ENCODE data around the gene CENPS. TPM values are rescaled to one million over a fixed set of nuclear protein-coding genes. Genes with fewer than 3 reads are reported as not detected.
A peak's percentile ranks its signal among the peaks of the same experiment; 100 is the strongest.
"Not testable (repeated sequence)": the region's sequence is repeated elsewhere in the genome, so short reads cannot be mapped to it uniquely, and the experiment has no call there.

Gene CENPS
- total RNA-seq, 1 donor from 2014 or later, result 25.0 TPM

- TF ChIP-seq CTCF (conservative IDR thresholded peaks at IDR 0.05; ENCODE audit: low read depth, low read length), result no peak
- H3K4me3 ChIP-seq (ENCODE audit: low read depth, low read length), result no peak overlapping the region
- peak; percentile 74 for DNase-seq (ENCODE audit: low read depth)
Measured at GRCh38 chr1:10459184-10459583, 29.0 kb downstream of the CENPS start.

DNA sequence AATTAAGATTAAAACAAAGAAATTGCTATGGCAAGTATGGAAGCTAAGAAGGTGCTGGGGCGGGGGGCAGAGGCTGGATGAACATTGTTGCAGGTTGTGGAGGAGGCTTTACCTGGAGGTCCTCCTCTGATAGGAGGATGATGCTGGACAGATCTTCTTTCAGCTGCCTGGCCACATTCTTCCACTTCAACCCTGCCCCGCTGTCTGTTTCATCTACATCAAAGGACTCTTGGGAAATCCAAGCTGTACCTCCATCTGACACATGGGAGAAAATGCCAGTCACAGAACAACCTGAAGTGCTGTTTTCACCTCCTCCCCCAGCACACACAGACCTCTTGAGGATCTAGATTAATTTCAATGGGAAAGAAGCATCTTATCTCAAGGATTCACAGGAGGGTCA, 36.8 kb downstream of the CENPS start:
- no peak overlapping the region for H3K4me3 ChIP-seq (ENCODE audit: low read depth, low read length)
- no peak for TF ChIP-seq CTCF (conservative IDR thresholded peaks at IDR 0.05; ENCODE audit: low read depth, low read length)
- no peak for DNase-seq (ENCODE audit: low read depth)

DNA sequence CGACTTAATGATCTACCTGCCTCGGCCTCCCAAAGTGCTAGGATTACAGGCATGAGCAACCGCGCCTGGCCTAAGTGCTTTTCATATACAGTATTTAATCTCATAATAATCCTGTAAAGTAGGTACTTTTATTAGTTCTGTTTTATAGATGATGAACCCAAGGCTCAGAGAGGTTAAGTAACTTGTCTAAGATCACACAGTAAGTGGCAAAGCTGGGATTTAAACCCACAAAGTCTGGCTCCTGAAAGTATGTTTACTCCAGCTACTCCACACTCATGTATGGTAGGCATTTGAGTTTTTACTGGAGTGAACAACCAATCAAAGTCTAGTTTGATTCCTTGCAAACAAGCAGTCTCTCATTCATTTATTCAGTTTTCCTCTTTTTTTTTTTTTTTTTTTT, 39.8 kb downstream of the CENPS start:
- no peak for DNase-seq (ENCODE audit: low read depth)
- no peak for TF ChIP-seq CTCF (conservative IDR thresholded peaks at IDR 0.05; ENCODE audit: low read depth, low read length)
- H3K4me3 ChIP-seq (ENCODE audit: low read depth, low read length), result no peak overlapping the region

- no peak for TF ChIP-seq CTCF (conservative IDR thresholded peaks at IDR 0.05; ENCODE audit: low read depth, low read length)
- no peak for DNase-seq (ENCODE audit: low read depth)
- H3K4me3 ChIP-seq (ENCODE audit: low read depth, low read length), result peak overlapping the region; percentile 90
Measured at GRCh38 chr1:10471411-10472219, 41.4 kb downstream of the CENPS start.

- no peak for TF ChIP-seq CTCF (conservative IDR thresholded peaks at IDR 0.05; ENCODE audit: low read depth, low read length)
- DNase-seq (ENCODE audit: low read depth), result peak; percentile 79
Measured at GRCh38 chr1:10472220-10473144, 42.2 kb downstream of the CENPS start, which contains the start of gene DFFA. Gene DFFA (minus strand): TSS chr1:10472529. CDS start chr1:10472458, 71 bp downstream.

DNA sequence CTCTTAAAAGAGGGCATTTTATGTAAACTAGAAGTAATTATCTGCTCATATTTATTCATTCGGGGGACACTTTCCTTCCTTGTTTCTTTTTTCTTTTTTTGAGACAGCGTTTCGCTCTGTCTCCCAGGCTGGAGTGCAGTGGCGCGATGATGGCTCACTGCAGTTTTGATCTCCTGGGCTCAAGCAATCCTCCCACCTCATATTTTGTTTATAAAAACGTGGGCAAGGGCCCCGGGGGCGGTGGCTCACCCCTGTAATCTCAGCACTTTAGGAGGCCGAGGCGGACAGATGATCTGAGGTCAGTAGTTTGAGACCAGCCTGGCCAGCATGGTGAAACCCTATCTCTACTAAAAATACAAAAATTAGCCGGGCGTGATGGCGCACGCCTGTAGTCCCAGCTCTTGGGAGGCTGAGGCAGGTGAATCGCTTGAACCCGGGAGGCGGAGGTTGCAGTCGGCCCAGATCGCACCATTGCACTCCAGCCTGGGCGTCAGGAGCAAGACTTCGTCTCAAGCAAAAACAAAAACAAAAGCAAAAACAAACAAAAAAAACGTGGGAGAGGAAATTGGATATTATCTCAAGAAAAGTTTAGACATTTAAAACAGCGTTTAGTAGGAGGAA, 43.0 kb downstream of the CENPS start:
- no peak for DNase-seq (ENCODE audit: low read depth)
- H3K4me3 ChIP-seq (ENCODE audit: low read depth, low read length), result peak overlapping the region; percentile 90
- TF ChIP-seq CTCF (conservative IDR thresholded peaks at IDR 0.05; ENCODE audit: low read depth, low read length), result no peak

More at GRCh38 chr1:10472220-10473144, 42.2 kb downstream of the CENPS start, which contains the start of gene DFFA:
- H3K4me3 ChIP-seq (ENCODE audit: low read depth, low read length), result peak within 1 kb of the TSS; percentile 90

- peak overlapping the region; percentile 91 for H3K4me3 ChIP-seq (ENCODE audit: low read depth, low read length)
- DNase-seq (ENCODE audit: low read depth), result not testable (repeated sequence)
Measured at GRCh38 chr1:10474309-10474612, 44.0 kb downstream of the CENPS start.
